NCI-H1105 (cell line): ENCODE results near the gene NEK2.
"Not testable (repeated sequence)": the region's sequence is repeated elsewhere in the genome, so short reads cannot be mapped to it uniquely, and the experiment has no call there.

Experiments used
- DNase-seq: peaks from one replicate; lab custom pipeline; 2025; lab: John Stamatoyannopoulos, UW

The NEK2 gene

GRCh38 chr1:211675230-211676105, at the start of gene NEK2:
Gene NEK2 (minus strand): TSS chr1:211675621. CDS start chr1:211675479, 142 bp downstream.
- peak; percentile 98 for DNase-seq

- DNase-seq, result no peak
These were observed 49.3 kb upstream of the NEK2 start for GRCh38 chr1:211724687-211725196.

GRCh38 chr1:211723273-211723672, 47.9 kb upstream of the NEK2 start:
- no peak for DNase-seq

- DNase-seq, result no peak
These were observed 47.1 kb upstream of the NEK2 start for GRCh38 chr1:211722277-211723175.

- DNase-seq, result not testable (repeated sequence)
These were observed 41.1 kb upstream of the NEK2 start for GRCh38 chr1:211716555-211716954.

GRCh38 chr1:211715971-211716370, 40.5 kb upstream of the NEK2 start:
- DNase-seq, result no peak

GRCh38 chr1:211714154-211714553, 38.7 kb upstream of the NEK2 start:
- no peak for DNase-seq

GRCh38 chr1:211713231-211713630, 37.8 kb upstream of the NEK2 start:
- DNase-seq, result no peak

GRCh38 chr1:211711315-211711705, 35.9 kb upstream of the NEK2 start:
- DNase-seq, result no peak

GRCh38 chr1:211710566-211711314, 35.3 kb upstream of the NEK2 start:
- DNase-seq, result no peak

- DNase-seq, result no peak
These were observed 33.5 kb upstream of the NEK2 start for GRCh38 chr1:211708926-211709325.

- no peak for DNase-seq
These were observed 32.6 kb upstream of the NEK2 start for GRCh38 chr1:211708006-211708405.

- DNase-seq, result no peak
These were observed 30.2 kb upstream of the NEK2 start for GRCh38 chr1:211705467-211706091.

- no peak for DNase-seq
These were observed 29.1 kb upstream of the NEK2 start for GRCh38 chr1:211704543-211704942.

- DNase-seq, result peak; percentile 80
These were observed 28.6 kb upstream of the NEK2 start for GRCh38 chr1:211703812-211704537.

GRCh38 chr1:211701733-211702132, 26.3 kb upstream of the NEK2 start:
- DNase-seq, result no peak

GRCh38 chr1:211699059-211699458, 23.6 kb upstream of the NEK2 start:
- no peak for DNase-seq

- DNase-seq, result peak; percentile 61
These were observed 23.0 kb upstream of the NEK2 start for GRCh38 chr1:211698161-211699026.

GRCh38 chr1:211697356-211697755, 21.9 kb upstream of the NEK2 start:
- DNase-seq, result no peak
